Amniotic epithelial cell (primary cell): ENCODE measurements around the gene CDC73.
A peak's percentile ranks its signal among the peaks of the same experiment; 100 is the strongest.
"Not testable (repeated sequence)": the region's sequence is repeated elsewhere in the genome, so short reads cannot be mapped to it uniquely, and the experiment has no call there.

Source experiments
- DNase-seq: peaks from one replicate; pipeline ENCODE4 v3.0.0-alpha.2; 2010; ENCODE audit warnings: low read depth

The CDC73 gene

DNA sequence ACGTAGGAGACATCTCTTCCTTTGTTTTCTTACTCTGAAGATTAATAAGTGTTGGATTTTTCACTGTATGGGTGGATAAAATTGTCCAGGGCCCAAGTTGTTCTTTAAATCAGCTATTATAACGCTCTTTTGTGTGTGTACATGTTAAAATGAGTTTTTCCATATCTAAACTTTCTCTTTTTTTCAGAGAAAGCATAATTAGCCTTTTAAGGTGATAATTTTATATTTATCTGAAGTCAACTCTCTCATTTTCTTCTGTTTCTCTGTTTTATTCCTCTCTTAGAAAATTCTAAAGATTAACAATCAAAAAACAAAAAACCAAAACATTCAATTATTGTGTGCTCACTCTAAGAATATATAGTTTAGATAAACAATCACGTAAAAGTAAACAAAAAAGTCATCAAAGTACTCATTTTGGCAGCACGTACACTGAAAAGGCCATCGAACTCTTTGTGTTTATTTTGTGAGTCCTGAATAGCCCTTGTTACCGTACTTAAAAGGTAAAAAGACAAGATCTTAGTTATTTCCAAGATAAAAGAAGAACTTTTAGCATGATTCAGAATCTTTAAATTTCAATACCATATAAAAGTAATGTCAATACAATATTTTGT is 7.2 kb upstream of the CDC73 start:
- no peak for DNase-seq

DNA sequence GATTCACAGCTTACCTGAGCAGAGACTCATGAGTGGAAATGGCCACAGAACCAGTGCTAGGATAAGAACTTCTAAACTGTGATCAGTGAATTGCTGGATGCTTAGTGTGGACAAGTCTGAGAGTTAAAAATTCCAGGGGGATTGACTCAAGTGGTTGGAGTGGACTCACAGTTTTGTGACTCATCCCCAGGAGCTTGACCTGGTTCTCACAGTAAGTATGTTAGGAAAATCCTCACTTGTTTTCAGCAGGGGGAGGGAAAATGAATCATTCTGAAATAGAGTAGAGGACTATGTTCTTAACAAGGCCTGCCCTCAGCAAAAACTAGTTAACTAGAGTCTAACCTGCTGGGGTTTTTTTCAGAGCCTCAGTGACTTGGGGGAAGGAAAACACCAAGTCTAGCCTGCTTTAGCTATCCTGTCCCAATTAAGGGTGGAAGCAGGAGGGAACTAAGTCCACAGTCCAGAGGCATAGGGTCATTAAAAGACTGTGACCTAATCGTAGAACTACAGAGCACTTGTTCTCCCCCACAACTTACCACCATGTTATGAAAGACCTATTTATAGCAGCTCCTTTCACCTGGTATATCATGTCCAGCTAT is 6.1 kb upstream of the CDC73 start:
- DNase-seq, result peak; percentile 100

GRCh38 chr1:193117167-193117566 is 4.7 kb upstream of the CDC73 start:
- not testable (repeated sequence) for DNase-seq

DNA sequence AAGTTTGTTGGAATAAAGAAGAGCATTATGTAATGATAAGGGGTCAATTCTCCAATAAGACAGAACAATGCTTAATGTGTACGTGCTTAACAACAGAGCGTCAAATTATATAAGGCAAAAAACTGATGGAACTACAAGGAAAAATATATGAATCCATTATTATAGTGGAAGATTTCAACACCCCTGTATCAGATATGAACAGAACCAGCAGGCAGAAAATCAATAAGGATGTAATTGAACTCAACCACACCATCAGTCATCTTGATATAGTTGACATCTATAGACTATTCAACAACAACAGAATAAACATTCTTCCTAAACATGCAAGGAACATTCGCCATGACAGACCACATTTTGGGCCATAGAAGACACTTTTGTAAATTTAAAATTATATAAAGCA is 3.6 kb upstream of the CDC73 start:
- no peak for DNase-seq

- no peak for DNase-seq
Observed at GRCh38 chr1:193118803-193119730, 2.8 kb upstream of the CDC73 start.

DNA sequence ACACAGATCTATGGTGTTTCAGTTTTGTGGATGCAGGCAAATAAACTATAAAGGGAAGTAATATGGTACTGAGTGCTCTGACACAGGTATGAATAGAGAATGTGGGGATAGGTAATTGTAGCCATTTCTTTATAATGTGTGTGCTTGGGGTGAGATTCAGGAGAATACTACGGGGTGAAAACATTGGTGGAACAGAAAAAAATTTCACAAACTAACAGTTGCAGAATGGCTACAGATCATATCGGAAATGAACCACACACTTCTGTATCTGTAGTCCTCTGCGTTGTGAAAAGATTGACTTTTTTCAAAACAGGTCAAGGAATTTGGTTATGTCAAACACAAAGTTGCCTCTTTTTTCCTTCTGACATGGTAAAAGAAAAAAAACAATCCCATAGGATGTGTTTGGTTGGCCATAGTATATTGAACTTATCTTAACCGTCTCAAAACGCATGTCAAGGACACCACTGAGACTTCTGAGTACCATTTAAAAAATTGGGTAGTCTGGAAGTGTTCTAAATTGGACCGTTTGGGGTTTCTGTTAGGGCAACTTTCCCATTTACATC is 1.1 kb upstream of the CDC73 start:
- no peak for DNase-seq

- DNase-seq, result no peak
Observed at GRCh38 chr1:193123751-193124150, 1.9 kb downstream of the CDC73 start.

DNA sequence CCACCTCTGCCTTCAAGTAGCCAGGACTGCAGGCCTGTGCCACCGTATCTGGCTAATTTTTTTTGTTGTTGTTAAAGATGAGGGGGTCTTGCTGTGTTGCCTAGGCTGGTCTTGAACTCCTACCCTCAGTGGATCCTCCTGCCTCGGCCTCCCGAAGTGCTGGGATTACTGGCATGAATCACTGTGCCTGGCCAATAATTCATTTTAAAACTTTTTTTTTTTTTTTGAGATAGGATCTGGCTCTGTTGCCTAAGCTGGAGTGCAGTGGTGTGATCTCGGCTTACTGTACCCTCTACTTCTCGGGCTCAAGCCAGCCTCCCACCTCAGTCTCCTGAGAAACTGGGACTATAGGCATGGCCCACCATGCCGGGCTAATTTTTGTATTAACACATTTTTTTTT is 3.5 kb downstream of the CDC73 start:
- no peak for DNase-seq

- DNase-seq, result no peak
Observed at GRCh38 chr1:193131266-193131860, 9.5 kb downstream of the CDC73 start.

DNA sequence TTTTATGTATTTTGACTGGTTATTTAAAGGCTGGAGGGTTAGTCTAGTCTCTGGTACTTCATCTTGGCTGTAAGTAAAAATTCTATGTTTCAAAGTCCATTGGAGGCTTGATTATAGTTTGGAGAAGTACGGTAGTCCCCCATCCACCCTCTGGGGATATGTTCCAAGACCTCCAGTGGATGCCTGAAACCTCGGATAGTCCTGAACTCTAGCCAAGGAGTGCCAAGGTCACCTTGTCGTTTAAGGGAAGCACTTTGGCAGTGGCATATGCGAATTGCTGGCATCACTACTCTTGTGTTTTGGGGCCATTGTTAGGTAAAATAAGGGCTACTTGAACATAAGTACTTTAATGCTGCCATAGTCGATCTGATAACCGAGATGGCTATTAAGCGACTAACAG is 18.4 kb downstream of the CDC73 start:
- DNase-seq, result no peak

GRCh38 chr1:193141804-193142203 is 20.0 kb downstream of the CDC73 start:
- DNase-seq, result no peak

DNA sequence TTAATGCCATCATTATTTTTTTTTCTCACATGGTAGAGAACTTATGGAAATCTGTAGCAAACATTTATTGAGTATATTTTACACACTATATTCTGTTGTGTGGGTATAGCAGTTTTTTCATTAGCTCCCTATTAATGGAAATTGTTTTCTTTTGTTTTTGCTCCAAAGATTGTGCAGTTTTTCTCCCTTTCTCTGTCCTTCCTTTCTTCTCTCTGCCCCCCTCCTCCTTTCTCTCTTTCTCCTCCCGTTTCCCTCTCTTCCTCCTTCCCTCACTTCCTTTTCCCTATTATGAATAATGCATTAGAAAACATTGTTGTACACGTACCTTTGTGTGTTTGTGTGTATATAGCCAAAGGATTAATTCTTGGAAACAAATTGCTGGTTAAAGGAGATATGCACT is 20.6 kb downstream of the CDC73 start:
- DNase-seq, result no peak

DNA sequence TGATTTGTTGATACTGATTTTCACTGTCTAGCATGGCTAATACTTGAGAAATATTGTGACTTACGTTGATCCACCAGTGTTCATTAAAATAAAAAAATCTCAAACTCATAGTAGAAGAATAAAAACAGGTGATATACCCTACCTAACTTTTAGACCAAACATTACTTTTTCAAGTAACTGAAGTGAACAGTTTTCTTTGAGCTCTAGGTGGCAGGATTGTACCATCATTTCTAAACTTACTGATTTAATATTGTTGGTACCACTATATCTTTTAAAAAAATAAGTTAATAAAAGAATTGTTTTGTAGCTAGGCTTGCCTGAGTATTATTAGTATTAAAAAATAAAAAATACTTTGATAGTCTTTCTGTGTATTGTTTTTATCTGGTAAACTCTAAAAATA is 21.5 kb downstream of the CDC73 start:
- peak; percentile 29 for DNase-seq

DNA sequence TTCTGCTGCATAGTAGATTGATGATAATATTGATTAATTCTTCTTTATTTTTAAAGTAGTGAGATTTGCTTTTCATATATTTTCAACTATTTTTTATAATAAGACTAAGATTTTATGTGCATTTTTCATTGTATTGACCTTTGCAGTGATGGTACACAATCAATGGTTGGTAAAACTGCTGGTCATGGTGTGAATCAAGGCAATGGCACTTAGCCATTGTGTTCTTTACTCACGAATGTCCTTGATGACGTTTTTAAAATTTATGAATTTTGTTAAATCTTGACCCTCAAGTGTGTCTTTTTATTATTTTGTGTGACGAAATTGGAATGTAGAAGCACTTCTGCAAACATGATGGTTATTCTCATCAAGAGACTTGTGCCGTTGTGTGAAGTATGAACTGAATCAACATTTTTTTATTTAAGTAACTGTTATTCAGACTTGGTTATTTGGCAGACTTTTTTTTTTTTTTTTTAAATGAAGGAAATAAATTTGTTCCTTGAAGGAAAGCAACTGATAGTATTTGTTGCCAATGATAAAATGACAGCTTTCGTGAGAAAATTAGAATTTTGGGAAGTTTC is 22.6 kb downstream of the CDC73 start:
- DNase-seq, result no peak

GRCh38 chr1:193144999-193145398 is 23.2 kb downstream of the CDC73 start:
- DNase-seq, result no peak

DNA sequence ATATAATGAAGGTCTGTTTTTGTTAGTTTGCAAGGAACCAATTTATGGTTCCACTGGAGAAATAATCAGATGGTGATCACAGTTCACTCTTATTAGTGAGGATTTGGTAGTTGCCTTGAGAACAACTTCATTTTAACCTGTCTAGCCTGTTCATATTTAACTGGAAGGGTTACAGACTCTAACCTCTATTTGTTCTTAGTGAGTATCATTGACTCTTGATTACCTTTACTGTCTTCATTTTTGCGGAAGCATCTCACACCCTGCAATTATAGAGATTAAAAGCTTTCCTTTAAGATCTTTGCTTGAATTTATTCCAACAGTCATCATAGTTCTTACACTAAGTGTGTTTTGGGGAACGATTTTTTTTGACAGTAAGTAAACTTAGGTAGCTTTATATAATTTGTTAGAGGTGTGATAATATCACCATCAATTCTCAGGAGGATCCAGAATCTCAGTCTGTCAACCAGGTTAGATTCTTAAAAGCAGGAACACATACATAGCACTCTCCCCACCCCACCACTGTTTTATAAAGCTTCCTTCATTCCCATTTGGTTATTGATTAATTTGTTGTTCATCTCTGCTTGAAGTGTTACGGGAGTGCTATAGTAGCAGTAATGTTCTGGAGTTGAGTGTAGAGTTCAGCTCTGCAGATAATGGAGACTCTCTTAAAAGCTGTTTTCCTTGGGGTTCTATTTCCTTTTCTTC is 34.4 kb downstream of the CDC73 start:
- DNase-seq, result no peak

DNA sequence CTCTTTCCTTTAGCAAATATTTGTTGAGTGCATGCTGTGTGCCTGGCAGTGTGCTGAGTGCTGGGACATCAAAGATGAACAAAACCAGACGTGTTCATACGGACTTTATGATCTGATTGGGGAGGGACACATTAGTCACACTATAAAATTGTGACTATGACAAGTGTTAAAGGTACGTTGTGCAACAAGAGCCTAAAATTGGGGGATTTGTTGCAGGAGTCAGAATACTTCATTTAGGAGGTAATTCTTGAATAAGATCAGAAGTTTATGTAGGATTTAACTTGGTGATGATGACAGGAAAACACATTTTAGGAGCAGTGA is 35.0 kb downstream of the CDC73 start:
- DNase-seq, result no peak

DNA sequence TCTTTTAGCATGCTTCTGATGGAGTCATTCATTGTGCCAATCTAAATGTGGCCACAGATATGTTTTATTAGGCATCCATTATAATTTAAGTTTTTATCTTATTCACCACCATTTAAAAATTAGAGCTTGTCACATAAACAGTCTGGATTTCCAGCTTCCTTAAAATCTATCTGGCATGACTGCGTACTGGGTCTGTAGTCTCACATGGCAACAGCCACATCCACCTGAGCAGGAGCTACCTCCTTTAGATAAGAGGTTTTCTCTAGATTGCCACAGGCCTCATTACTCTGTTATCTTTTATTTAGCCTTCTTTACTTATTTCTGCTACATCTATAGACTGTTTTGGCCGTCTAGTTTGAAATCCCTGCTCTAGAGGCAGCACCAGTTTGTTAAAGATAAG is 35.5 kb downstream of the CDC73 start:
- no peak for DNase-seq

GRCh38 chr1:193176113-193176512 is 54.3 kb downstream of the CDC73 start:
- DNase-seq, result peak; percentile 20

GRCh38 chr1:193176788-193177187 is 55.0 kb downstream of the CDC73 start:
- no peak for DNase-seq

DNA sequence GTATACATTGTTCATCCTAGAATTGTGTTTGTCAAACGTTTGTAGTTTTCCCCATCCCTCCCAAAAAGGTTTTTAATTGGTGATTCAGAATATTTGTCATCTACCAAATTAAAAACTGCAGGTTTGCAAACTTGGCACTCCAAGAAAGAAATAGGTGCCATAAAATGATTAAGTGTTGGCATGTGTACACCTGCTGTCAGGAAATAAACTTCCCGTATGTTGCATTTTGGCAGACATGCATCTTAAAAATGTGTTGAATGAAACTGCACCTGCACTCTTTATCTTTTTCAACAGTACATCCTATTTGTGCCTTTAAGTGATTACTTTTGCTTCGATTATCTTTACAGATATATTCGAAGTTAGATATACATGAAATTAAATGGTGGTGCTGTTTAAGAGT is 57.3 kb downstream of the CDC73 start:
- DNase-seq, result no peak

- DNase-seq, result no peak
Observed at GRCh38 chr1:193181536-193181935, 59.7 kb downstream of the CDC73 start.
